ENCODE data around the gene DPP4.

DNA sequence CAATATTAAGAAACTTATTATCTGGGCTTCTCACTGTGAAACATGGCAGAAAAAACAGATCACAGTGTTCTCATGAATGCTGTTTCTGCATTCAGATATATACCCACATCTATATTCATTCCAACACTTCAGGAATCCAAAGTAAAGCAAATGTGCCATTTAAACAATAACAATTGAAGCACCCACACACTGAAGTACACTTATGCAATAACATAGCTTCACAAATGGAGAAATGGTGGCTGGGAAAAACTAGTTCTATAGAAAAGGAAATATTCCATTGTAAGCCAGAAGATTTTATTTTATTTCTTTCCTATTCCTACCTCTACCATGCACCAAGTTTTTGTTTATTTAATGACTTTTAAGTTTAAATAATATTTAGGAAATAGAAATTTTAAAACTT lies 111.9 kb downstream of the DPP4 start:
- TF ChIP-seq, protein P1, sequence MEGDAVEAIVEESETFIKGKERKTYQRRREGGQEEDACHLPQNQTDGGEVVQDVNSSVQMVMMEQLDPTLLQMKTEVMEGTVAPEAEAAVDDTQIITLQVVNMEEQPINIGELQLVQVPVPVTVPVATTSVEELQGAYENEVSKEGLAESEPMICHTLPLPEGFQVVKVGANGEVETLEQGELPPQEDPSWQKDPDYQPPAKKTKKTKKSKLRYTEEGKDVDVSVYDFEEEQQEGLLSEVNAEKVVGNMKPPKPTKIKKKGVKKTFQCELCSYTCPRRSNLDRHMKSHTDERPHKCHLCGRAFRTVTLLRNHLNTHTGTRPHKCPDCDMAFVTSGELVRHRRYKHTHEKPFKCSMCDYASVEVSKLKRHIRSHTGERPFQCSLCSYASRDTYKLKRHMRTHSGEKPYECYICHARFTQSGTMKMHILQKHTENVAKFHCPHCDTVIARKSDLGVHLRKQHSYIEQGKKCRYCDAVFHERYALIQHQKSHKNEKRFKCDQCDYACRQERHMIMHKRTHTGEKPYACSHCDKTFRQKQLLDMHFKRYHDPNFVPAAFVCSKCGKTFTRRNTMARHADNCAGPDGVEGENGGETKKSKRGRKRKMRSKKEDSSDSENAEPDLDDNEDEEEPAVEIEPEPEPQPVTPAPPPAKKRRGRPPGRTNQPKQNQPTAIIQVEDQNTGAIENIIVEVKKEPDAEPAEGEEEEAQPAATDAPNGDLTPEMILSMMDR (IDR thresholded peaks at IDR 0.05), result no peak
- TF ChIP-seq POLR2AphosphoS5 (IDR thresholded peaks at IDR 0.05), result no peak
- TF ChIP-seq POLR2A (IDR thresholded peaks at IDR 0.05), result no peak
- no peak for TF ChIP-seq EP300 (IDR thresholded peaks at IDR 0.05)
